Loucy (cell line): ENCODE results near the gene VCAM1.

ENCODE experiments used
- H2AFZ ChIP-seq: fragments of 200-600 bp; sonication (generic); 2 replicates; pipeline ENCODE4 v1.6.0; 2016; ENCODE audit warnings: antibody characterized with exemption, mild to moderate bottlenecking, low read length, moderate library complexity
- H3F3A ChIP-seq: fragments of 200-600 bp; 2 replicates; pipeline ENCODE4 v1.6.0; 2016; ENCODE audit warnings: antibody characterized with exemption, low read depth, mild to moderate bottlenecking
- H3K27me3 ChIP-seq: fragments of 200-600 bp; sonication (generic); 2 replicates; pipeline ENCODE4 v1.6.1; 2014; ENCODE audit warnings: low read length, mild to moderate bottlenecking; ENCODE audit not compliant: insufficient read depth, poor library complexity, severe bottlenecking
- H3K36me3 ChIP-seq: fragments of 200-600 bp; sonication (generic); 2 replicates; pipeline ENCODE4 v1.6.1; 2016; ENCODE audit warnings: low read length; ENCODE audit not compliant: insufficient read depth
- H3K4me1 ChIP-seq: fragments of 200-600 bp; sonication (generic); 2 replicates; pipeline ENCODE4 v1.5.1; 2014; ENCODE audit warnings: low read length, mild to moderate bottlenecking; ENCODE audit not compliant: insufficient read depth, poor library complexity, severe bottlenecking
- H3K4me2 ChIP-seq: fragments of 200-600 bp; sonication (generic); 2 replicates; pipeline ENCODE4 v1.6.0; 2014; ENCODE audit warnings: antibody characterized with exemption, low read length, low read depth, mild to moderate bottlenecking; ENCODE audit not compliant: poor library complexity, severe bottlenecking
- H3K4me3 ChIP-seq: fragments of 200-600 bp; sonication (generic); 2 replicates; pipeline ENCODE4 v1.5.1; 2014; ENCODE audit warnings: low read length, mild to moderate bottlenecking, mixed read lengths; ENCODE audit not compliant: poor library complexity, severe bottlenecking
- H3K79me2 ChIP-seq: fragments of 200-600 bp; sonication (generic); 2 replicates; pipeline ENCODE4 v1.6.1; 2014; ENCODE audit warnings: low read length; ENCODE audit not compliant: insufficient read depth
- H3K9ac ChIP-seq: fragments of 200-600 bp; sonication (generic); 2 replicates; pipeline ENCODE4 v1.6.0; 2014; ENCODE audit warnings: mild to moderate bottlenecking, low read depth, low read length, moderate library complexity; ENCODE audit not compliant: poor library complexity, severe bottlenecking
- H3K9me2 ChIP-seq: fragments of 200-600 bp; sonication (generic); replicated peaks from 2 replicates; pipeline ENCODE4 v1.6.1; 2016; ENCODE audit warnings: low read depth, low read length, mixed read lengths
- H3K9me3 ChIP-seq: fragments of 200-600 bp; sonication (generic); 2 replicates; pipeline ENCODE4 v1.6.1; 2014; ENCODE audit warnings: mild to moderate bottlenecking, antibody characterized with exemption, low read length, low read depth; ENCODE audit not compliant: insufficient read depth
- H4K20me1 ChIP-seq: fragments of 200-600 bp; sonication (generic); 2 replicates; pipeline ENCODE4 v1.6.0; 2014; ENCODE audit warnings: antibody characterized with exemption, low read length, mild to moderate bottlenecking; ENCODE audit not compliant: insufficient read depth, poor library complexity, severe bottlenecking
- CTCF ChIP-seq: fragments of 200-600 bp; sonication (generic); conservative IDR thresholded peaks from 2 replicates; pipeline ENCODE4 v1.5.1; 2014; ENCODE audit warnings: mild to moderate bottlenecking, antibody characterized with exemption, low read length
- EZH2phosphoT487 ChIP-seq: fragments of 200-600 bp; IDR thresholded peaks from 2 replicates; pipeline ENCODE4 v1.6.1; 2018; ENCODE audit warnings: antibody characterized with exemption, mild to moderate bottlenecking, moderate library complexity, borderline replicate concordance

Gene VCAM1

GRCh38 chr1:100767176-100767890, 47.8 kb downstream of the VCAM1 start:
- Histone ChIP-seq H3K9me3 (no peaks in the 10 kb centered on the region), H3K9ac (no peak overlapping the region), H4K20me1 (no peaks in the 10 kb centered on the region), H2AFZ (no peak overlapping the region), H3K36me3 (no peaks in the 10 kb centered on the region), H3K27me3 (no peaks in the 10 kb centered on the region), H3K4me3 (no peak overlapping the region), H3F3A (no peaks in the 10 kb centered on the region), H3K79me2 (no peaks in the 10 kb centered on the region), H3K4me1 (no peaks in the 10 kb centered on the region), H3K9me2 (no peaks in the 10 kb centered on the region), H3K4me2 (no peak overlapping the region)
- no peak for TF ChIP-seq CTCF
- no peak for TF ChIP-seq EZH2phosphoT487

- Histone ChIP-seq H3K4me1 (peaks cover 2% of the 10 kb centered on the region), H2AFZ (no peak overlapping the region), H3K9ac (no peak overlapping the region), H3K27me3 (no peaks in the 10 kb centered on the region), H3K4me3 (no peak overlapping the region), H3K9me3 (no peaks in the 10 kb centered on the region), H3K36me3 (no peaks in the 10 kb centered on the region), H3K9me2 (no peaks in the 10 kb centered on the region), H4K20me1 (no peaks in the 10 kb centered on the region), H3K79me2 (no peaks in the 10 kb centered on the region), H3K4me2 (no peak overlapping the region), H3F3A (no peaks in the 10 kb centered on the region)
- TF ChIP-seq EZH2phosphoT487 (no peak), CTCF (no peak)
These were observed 49.8 kb downstream of the VCAM1 start for GRCh38 chr1:100769323-100769722.

GRCh38 chr1:100769906-100770646, 50.5 kb downstream of the VCAM1 start:
- Histone ChIP-seq H3F3A (no peaks in the 10 kb centered on the region), H3K9me3 (no peaks in the 10 kb centered on the region), H4K20me1 (no peaks in the 10 kb centered on the region), H3K4me1 (peaks cover 6% of the 10 kb centered on the region), H3K9me2 (no peaks in the 10 kb centered on the region), H3K4me2 (no peak overlapping the region), H2AFZ (no peak overlapping the region), H3K4me3 (no peak overlapping the region), H3K36me3 (no peaks in the 10 kb centered on the region), H3K9ac (no peak overlapping the region), H3K79me2 (no peaks in the 10 kb centered on the region), H3K27me3 (no peaks in the 10 kb centered on the region)
- TF ChIP-seq CTCF (no peak), EZH2phosphoT487 (no peak)
